ENCODE measurements around the gene RNF111. TPM values are rescaled to one million over a fixed set of nuclear protein-coding genes. Genes with fewer than 3 reads are reported as not detected.
A peak's percentile ranks its signal among the peaks of the same experiment; 100 is the strongest.

Gene RNF111
- total and polyA plus RNA-seq, 10 of the 15 experiments (the other 5 are each of a cell fraction or from before 2014, with no cell fraction given), result 8.6 to 34.7 (median 15.7) TPM

DNA sequence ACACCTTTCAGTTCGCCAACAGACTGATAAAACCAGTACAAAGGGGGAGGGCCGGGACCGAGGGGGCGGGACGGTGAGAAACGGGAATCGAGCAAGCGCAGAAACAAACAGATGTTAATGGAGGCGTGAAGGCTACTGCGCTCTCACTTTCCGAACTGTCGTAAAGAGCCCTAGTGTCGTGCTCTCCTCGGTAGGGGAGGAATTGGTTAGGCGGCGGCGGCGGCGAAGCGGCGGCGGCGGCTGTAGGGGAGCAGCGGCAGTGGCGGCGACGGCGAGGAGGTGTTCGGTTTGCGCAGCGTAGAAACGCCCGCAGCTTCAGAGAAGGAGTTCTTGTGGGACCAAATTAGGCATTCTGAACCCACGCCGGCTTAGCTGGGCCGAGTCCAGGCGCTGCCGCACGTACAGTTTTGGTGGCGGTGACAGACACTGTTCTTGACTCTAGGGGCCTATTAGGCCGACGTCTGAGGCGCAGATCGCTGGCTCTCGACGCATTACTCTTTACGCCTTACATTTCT is at the start of gene RNF111 (continued):
- TF ChIP-seq EP300 (IDR thresholded peaks at IDR 0.05; ENCODE audit: borderline replicate concordance in 1 of 2, control insufficient read depth in 1 of 2, low read depth in 2 of 2, low read length in 2 of 2), result no peak
- no peak for TF ChIP-seq SUZ12 (IDR thresholded peaks at IDR 0.05; ENCODE audit: unreplicated experiment)
- TF ChIP-seq, protein P1, sequence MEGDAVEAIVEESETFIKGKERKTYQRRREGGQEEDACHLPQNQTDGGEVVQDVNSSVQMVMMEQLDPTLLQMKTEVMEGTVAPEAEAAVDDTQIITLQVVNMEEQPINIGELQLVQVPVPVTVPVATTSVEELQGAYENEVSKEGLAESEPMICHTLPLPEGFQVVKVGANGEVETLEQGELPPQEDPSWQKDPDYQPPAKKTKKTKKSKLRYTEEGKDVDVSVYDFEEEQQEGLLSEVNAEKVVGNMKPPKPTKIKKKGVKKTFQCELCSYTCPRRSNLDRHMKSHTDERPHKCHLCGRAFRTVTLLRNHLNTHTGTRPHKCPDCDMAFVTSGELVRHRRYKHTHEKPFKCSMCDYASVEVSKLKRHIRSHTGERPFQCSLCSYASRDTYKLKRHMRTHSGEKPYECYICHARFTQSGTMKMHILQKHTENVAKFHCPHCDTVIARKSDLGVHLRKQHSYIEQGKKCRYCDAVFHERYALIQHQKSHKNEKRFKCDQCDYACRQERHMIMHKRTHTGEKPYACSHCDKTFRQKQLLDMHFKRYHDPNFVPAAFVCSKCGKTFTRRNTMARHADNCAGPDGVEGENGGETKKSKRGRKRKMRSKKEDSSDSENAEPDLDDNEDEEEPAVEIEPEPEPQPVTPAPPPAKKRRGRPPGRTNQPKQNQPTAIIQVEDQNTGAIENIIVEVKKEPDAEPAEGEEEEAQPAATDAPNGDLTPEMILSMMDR (IDR thresholded peaks at IDR 0.05 in 2 of 3, conservative IDR thresholded peaks at IDR 0.05 in 1 of 3; ENCODE audit: control insufficient read depth in 2 of 3, extremely low read depth in 1 of 3, insufficient read depth in 1 of 3, low read depth in 3 of 3, low read length in 3 of 3), result no peak
- no peak for TF ChIP-seq HDAC2 (IDR thresholded peaks at IDR 0.05)
- TF ChIP-seq CHD1 (IDR thresholded peaks at IDR 0.05; ENCODE audit: low read depth, low read length), result no peak
- TF ChIP-seq BHLHE40 (IDR thresholded peaks at IDR 0.05; ENCODE audit: borderline replicate concordance in 1 of 2, low read depth in 2 of 2, low read length in 1 of 2), result no peak
- no peak for TF ChIP-seq NFXL1 (IDR thresholded peaks at IDR 0.05; ENCODE audit: borderline replicate concordance)
- TF ChIP-seq TCF3 (IDR thresholded peaks at IDR 0.05; ENCODE audit: borderline replicate concordance, insufficient read depth, low read depth, low read length), result no peak
- TF ChIP-seq, protein P2, sequence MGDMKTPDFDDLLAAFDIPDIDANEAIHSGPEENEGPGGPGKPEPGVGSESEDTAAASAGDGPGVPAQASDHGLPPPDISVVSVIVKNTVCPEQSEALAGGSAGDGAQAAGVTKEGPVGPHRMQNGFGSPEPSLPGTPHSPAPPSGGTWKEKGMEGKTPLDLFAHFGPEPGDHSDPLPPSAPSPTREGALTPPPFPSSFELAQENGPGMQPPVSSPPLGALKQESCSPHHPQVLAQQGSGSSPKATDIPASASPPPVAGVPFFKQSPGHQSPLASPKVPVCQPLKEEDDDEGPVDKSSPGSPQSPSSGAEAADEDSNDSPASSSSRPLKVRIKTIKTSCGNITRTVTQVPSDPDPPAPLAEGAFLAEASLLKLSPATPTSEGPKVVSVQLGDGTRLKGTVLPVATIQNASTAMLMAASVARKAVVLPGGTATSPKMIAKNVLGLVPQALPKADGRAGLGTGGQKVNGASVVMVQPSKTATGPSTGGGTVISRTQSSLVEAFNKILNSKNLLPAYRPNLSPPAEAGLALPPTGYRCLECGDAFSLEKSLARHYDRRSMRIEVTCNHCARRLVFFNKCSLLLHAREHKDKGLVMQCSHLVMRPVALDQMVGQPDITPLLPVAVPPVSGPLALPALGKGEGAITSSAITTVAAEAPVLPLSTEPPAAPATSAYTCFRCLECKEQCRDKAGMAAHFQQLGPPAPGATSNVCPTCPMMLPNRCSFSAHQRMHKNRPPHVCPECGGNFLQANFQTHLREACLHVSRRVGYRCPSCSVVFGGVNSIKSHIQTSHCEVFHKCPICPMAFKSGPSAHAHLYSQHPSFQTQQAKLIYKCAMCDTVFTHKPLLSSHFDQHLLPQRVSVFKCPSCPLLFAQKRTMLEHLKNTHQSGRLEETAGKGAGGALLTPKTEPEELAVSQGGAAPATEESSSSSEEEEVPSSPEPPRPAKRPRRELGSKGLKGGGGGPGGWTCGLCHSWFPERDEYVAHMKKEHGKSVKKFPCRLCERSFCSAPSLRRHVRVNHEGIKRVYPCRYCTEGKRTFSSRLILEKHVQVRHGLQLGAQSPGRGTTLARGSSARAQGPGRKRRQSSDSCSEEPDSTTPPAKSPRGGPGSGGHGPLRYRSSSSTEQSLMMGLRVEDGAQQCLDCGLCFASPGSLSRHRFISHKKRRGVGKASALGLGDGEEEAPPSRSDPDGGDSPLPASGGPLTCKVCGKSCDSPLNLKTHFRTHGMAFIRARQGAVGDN (IDR thresholded peaks at IDR 0.05), result peak; percentile 47; the same call in 1 of the 2 replicates
- no peak for TF ChIP-seq SMARCA5 (IDR thresholded peaks at IDR 0.05)
- no peak for TF ChIP-seq ZSCAN29 (IDR thresholded peaks at IDR 0.05)
- no peak for TF ChIP-seq FOS (IDR thresholded peaks at IDR 0.05; ENCODE audit: borderline replicate concordance, extremely low read depth, insufficient read length)
- TF ChIP-seq, protein P3, sequence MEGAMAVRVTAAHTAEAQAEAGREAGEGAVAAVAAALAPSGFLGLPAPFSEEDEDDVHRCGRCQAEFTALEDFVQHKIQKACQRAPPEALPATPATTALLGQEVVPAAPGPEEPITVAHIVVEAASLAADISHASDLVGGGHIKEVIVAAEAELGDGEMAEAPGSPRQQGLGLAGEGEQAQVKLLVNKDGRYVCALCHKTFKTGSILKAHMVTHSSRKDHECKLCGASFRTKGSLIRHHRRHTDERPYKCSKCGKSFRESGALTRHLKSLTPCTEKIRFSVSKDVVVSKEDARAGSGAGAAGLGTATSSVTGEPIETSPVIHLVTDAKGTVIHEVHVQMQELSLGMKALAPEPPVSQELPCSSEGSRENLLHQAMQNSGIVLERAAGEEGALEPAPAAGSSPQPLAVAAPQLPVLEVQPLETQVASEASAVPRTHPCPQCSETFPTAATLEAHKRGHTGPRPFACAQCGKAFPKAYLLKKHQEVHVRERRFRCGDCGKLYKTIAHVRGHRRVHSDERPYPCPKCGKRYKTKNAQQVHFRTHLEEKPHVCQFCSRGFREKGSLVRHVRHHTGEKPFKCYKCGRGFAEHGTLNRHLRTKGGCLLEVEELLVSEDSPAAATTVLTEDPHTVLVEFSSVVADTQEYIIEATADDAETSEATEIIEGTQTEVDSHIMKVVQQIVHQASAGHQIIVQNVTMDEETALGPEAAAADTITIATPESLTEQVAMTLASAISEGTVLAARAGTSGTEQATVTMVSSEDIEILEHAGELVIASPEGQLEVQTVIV (IDR thresholded peaks at IDR 0.05; ENCODE audit: borderline replicate concordance, partially characterized antibody), result peak; percentile 99
- TF ChIP-seq PAX5 (IDR thresholded peaks at IDR 0.05; ENCODE audit: borderline replicate concordance, low read depth, low read length), result no peak
- TF ChIP-seq, protein P4, sequence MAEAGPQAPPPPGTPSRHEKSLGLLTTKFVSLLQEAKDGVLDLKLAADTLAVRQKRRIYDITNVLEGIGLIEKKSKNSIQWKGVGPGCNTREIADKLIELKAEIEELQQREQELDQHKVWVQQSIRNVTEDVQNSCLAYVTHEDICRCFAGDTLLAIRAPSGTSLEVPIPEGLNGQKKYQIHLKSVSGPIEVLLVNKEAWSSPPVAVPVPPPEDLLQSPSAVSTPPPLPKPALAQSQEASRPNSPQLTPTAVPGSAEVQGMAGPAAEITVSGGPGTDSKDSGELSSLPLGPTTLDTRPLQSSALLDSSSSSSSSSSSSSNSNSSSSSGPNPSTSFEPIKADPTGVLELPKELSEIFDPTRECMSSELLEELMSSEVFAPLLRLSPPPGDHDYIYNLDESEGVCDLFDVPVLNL (IDR thresholded peaks at IDR 0.05; ENCODE audit: low read depth, low read length), result no peak
- TF ChIP-seq POU2F2 (IDR thresholded peaks at IDR 0.05; ENCODE audit: borderline replicate concordance, low read depth, low read length), result 0 out of 3 replicates have a peak, but pooled peaks have one; percentile 24
- TF ChIP-seq SP1 (IDR thresholded peaks at IDR 0.05; ENCODE audit: low read depth, low read length), result no peak
- 0 out of 2 replicates have a peak, but pooled peaks have one; percentile 9 for TF ChIP-seq SMC3 (IDR thresholded peaks at IDR 0.05; ENCODE audit: borderline replicate concordance, low read length)
- TF ChIP-seq, protein P5, sequence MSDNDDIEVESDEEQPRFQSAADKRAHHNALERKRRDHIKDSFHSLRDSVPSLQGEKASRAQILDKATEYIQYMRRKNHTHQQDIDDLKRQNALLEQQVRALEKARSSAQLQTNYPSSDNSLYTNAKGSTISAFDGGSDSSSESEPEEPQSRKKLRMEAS (IDR thresholded peaks at IDR 0.05; ENCODE audit: low read depth, low read length), result no peak

Data from GM12878 (cell line).